PC-9 (cell line): ENCODE measurements around the gene POU4F3.

ENCODE experiments used
- EZH2 ChIP-seq: fragments of 200-600 bp; sonication (generic); IDR thresholded peaks from 2 replicates; pipeline ENCODE4 v1.8.0; 2017; ENCODE audit warnings: antibody characterized with exemption, low read depth
- TF ChIP-seq, protein P1 (sequence below): fragments of 200-600 bp; sonication (generic); conservative IDR thresholded peaks from 2 replicates; pipeline ENCODE4 v1.6.1; 2017; ENCODE audit warnings: mixed run types, antibody characterized with exemption, mild to moderate bottlenecking, moderate library complexity

DNA sequence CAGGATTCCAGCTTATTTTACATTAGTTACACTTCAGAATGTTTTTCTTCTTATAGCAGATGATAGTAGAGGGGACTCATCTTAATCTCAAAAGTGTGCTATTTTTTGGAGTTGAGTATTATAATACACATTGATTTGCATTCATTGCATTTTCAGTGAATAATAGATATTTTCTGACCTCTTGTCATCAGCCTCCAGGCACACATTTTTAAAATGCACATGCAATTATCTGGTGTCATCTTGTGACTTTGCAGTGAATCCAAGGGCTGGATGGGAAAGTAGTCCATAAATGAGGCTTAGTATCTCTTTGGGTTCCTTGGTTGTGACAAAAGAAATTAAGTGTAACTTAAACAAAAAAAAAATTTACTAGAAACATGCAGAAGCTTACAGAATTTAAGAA is 28.1 kb upstream of the POU4F3 start:
- TF ChIP-seq, protein P1, sequence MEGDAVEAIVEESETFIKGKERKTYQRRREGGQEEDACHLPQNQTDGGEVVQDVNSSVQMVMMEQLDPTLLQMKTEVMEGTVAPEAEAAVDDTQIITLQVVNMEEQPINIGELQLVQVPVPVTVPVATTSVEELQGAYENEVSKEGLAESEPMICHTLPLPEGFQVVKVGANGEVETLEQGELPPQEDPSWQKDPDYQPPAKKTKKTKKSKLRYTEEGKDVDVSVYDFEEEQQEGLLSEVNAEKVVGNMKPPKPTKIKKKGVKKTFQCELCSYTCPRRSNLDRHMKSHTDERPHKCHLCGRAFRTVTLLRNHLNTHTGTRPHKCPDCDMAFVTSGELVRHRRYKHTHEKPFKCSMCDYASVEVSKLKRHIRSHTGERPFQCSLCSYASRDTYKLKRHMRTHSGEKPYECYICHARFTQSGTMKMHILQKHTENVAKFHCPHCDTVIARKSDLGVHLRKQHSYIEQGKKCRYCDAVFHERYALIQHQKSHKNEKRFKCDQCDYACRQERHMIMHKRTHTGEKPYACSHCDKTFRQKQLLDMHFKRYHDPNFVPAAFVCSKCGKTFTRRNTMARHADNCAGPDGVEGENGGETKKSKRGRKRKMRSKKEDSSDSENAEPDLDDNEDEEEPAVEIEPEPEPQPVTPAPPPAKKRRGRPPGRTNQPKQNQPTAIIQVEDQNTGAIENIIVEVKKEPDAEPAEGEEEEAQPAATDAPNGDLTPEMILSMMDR = no peak
- no peak for TF ChIP-seq EZH2
